Hindlimb muscle (tissue), 1 donor: Measurements from ENCODE around the gene AUTS2. TPM values are rescaled to one million over a fixed set of nuclear protein-coding genes. Genes with fewer than 3 reads are reported as not detected.

ENCODE experiments used
- DNase-seq: peaks from one replicate; pipeline ENCODE4 v3.0.0-alpha.2; 2013
- polyA plus RNA-seq: library from polyadenylated mRNA; unstranded; fragments of 120-200 nt; gene quantifications from one replicate; pipeline ENCODE4 v1.2.1, GENCODE V29; 2013; ENCODE audit not compliant: insufficient read length

Gene AUTS2
- polyA plus RNA-seq, 1 donor = 80.5 TPM

GRCh38 chr7:70040051-70040450 is 441.8 kb downstream of the AUTS2 start:
- DNase-seq = no peak

GRCh38 chr7:70040970-70041766 is 442.9 kb downstream of the AUTS2 start:
- DNase-seq = no peak

- DNase-seq = peak; percentile 32
These were observed 444.3 kb downstream of the AUTS2 start for GRCh38 chr7:70042533-70042932.

DNA sequence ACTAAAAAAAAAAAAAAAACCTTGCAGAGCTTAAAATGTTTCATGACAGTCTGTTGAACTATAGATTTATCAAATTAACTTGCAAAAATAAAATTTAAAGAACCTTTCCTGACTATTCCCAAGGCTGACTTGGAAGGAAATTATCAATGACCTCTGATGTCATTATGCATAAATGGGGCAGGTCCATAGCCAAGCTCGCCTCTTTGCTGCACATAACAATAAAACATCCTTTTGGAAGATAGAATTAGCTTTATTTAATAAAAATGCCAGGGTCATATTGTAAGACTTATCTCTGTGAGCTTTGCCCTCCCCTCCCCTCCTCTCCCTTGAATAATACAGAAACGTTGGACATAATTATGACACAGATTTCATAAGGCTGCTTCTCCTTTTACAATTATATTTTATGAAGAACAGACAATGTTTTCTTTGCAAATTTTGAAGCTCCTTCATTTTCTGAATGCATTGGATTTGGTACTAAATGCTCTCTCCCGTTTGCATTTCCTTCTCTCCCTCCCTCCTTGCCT is 444.8 kb downstream of the AUTS2 start:
- DNase-seq = no peak

GRCh38 chr7:70044064-70044463 is 445.8 kb downstream of the AUTS2 start:
- no peak for DNase-seq

- no peak for DNase-seq
These were observed 446.2 kb downstream of the AUTS2 start for GRCh38 chr7:70044525-70044924.

DNA sequence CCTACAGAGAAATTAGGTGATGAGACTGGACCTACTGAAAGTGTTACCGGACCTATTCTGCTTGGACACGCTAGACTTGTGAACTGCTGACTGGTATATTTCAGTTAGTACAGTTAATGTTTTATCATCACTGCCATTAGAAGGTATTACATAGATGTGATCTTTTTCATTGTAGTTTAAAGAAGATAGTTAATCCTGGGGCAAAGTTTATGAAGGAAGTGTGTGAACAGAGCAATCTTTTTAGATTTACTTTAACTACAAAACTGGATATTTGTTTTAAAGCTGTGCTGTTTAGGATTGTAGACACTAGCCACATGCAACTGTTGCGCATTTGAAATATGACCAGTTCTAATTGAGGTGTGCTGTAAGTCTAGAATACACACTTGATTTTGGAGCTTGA is 446.7 kb downstream of the AUTS2 start:
- no peak for DNase-seq

DNA sequence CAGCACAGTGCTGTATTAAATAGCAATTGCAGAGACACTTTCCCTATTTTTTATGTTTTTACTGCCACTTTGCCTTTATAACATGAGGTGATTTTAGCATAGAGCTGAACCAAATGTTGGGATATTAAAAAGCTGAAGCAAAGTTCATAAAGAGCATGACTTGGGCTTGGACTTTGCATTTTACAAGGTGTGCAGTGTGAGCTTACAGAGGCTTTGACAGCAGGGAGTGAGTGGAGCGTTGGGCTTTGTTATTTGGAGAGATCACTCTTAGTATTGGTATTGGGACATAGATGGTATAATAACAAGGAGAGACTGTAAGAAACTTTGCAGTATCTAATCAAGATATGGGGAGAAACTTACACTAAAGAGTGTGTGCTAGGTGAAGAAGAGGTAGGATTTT is 449.1 kb downstream of the AUTS2 start:
- DNase-seq = no peak

- no peak for DNase-seq
These were observed 449.7 kb downstream of the AUTS2 start for GRCh38 chr7:70047891-70048448.

DNA sequence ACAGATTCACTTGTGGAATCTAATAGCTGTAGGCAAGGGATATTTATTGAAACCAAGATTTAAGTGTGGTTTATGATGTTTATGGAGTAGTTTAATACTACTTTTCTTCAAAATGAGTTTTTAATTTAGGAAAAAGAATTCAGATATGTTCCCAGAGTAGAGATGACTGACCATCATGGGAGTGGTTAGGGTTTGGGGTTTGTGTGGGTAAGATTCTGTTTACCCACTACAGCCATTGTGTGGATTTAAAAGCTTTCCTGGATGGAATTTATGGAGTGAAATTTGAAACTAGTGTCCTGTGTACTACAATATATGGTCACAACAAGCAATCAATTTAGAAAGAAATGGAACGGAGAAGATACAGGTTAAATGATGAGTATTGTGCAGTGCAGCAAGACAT is 453.5 kb downstream of the AUTS2 start:
- no peak for DNase-seq

DNA sequence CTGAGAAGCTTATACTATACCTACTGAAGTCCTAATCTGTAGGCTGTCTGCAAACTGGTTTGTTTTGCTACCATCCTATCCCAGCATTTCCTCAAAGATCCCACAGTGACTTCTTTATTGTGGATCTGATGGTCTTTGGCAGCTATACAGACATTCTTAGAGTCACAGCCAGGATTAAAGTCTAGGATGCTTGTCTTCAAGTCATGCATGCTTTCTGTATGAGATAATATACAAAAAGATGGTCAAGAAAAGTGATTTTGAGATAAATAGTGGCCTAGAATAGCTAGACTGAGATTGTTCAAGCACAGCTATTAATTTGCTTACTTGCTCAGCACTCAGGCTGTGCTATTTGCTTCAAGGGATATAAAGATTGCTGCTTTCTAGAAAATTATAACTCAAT is 454.4 kb downstream of the AUTS2 start:
- DNase-seq = no peak

DNA sequence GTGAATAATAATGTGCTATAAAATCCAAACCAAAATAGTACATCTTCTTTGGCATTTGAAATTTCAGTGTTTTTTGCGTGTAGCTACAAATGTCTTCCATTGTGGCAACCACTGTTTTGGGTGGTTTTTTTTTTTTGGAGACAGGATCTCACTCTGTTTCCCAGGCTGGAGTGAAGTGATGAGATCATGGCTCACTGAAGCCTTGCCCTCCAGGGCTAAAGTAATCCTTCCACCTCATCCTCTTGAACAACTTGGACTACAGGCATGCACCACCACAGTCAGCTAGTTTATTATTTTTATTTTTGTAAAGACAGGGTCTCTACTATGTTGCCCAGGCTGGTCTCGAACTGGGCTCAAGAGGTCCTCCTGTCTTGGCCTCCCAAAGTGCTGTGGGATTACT is 455.1 kb downstream of the AUTS2 start:
- no peak for DNase-seq

- no peak for DNase-seq
These were observed 455.7 kb downstream of the AUTS2 start for GRCh38 chr7:70053989-70054388.

DNA sequence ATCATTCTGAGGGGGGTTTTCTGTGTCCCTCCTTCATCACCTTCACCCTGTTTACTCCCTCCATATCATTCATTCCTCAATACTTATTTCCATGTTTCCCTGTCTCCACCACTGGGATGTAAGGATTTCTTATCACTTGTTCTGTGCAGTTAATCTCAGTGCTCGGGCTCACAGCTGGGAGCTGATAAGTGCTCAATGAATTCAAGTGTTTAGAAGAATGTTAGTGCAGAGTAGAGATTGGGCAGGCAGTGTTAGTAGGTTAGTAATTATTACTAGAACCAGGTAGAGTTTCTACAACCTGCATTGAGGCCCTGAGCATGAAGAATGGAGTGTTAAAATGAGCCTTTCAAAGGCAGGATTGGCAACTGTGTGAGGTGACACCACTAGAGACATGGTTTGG is 458.1 kb downstream of the AUTS2 start:
- no peak for DNase-seq

GRCh38 chr7:70060298-70061068 is 462.2 kb downstream of the AUTS2 start:
- no peak for DNase-seq

- DNase-seq = no peak
These were observed 465.1 kb downstream of the AUTS2 start for GRCh38 chr7:70063371-70063770.

GRCh38 chr7:70063927-70064326 is 465.7 kb downstream of the AUTS2 start:
- peak; percentile 45 for DNase-seq

DNA sequence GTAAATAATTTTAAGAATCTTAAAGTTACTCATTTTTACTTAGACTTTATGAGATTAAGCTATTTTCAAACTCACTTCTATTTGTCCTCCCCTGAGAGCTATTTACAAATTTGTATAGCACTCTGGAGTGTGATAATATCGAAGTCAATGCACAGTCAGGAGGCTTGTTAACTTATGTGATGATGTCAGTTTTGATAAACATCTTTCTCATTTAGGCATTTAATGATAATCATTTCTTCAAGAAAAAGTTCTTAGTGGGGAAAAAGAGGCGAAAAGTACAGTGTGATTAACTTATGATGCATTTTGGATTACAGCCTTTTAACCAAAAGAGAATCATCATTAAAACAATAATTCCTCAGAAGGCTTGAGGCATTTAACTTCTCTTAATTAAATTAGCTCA is 468.6 kb downstream of the AUTS2 start:
- no peak for DNase-seq

GRCh38 chr7:70068531-70068930 is 470.3 kb downstream of the AUTS2 start:
- no peak for DNase-seq

DNA sequence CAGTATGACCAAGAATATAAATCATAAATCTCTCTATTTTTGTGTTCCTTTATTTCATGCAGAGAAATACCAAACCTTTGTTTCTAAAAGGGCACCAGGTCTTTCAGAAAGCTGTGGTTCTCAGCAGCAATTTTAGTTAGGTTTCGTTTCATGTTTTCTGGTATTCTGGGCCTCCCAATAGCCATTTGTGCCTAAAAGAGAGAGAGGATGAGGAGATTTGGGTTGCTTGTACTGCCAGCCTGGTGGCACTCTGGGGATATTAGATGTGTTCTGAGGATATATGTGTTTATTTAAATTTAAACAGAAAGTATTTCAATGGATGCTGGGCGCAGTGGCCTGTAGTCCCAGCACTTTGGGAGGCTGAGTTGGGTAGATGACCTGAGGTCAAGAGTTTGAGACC is 471.7 kb downstream of the AUTS2 start:
- DNase-seq = no peak

- no peak for DNase-seq
These were observed 473.5 kb downstream of the AUTS2 start for GRCh38 chr7:70071766-70072165.

DNA sequence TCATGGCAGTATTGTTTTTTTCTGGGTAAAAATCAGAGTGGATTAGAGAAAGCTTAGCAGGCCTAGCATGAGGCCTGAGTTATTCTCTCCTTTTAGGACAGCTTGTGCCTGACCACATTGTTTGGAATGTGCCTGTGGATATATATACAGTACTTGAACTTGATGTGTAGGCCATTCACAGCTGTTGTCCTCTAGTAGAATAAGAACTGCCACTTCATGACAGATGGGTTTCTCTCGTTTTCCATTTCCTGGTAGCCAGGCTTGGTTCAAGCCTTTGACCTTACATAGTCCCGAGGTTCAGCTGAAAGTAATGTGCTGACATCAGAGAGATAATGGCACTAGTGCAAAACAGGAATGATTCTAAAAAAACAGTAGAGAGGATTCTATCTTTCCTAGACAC is 473.9 kb downstream of the AUTS2 start:
- no peak for DNase-seq

- DNase-seq = no peak
These were observed 478.1 kb downstream of the AUTS2 start for GRCh38 chr7:70076325-70076724.
